Measurements from ENCODE around the gene KIF26B.
"Not testable (repeated sequence)": the region's sequence is repeated elsewhere in the genome, so short reads cannot be mapped to it uniquely, and the experiment has no call there.

Gene KIF26B

DNA sequence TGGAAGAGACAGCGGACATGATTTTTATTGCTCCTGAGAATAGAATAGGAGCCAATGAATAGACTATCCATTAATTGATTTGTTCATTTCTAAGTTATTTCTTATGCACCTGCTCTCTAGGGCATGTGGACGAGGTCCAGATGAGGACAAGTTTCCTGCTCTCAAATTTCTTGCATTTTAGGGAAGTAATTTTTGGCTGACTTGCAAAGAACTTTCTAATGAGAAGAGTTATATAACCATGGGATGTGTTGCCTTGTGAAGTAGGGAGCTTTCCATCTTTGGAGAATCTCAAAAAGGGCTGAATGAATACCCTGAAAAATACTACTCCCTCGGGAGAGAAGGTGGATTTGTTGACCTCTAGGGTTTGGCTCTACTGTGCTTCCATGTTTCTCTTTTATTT, 243.0 kb downstream of the KIF26B start:
- TF ChIP-seq CTCF (IDR thresholded peaks at IDR 0.05; ENCODE audit: low read length): no peak
- no peak for TF ChIP-seq EZH2 (optimal IDR thresholded peaks at IDR 0.05; ENCODE audit: low read depth, low read length)
- TF ChIP-seq EZH2phosphoT487 (IDR thresholded peaks at IDR 0.05; ENCODE audit: low read length): no peak

DNA sequence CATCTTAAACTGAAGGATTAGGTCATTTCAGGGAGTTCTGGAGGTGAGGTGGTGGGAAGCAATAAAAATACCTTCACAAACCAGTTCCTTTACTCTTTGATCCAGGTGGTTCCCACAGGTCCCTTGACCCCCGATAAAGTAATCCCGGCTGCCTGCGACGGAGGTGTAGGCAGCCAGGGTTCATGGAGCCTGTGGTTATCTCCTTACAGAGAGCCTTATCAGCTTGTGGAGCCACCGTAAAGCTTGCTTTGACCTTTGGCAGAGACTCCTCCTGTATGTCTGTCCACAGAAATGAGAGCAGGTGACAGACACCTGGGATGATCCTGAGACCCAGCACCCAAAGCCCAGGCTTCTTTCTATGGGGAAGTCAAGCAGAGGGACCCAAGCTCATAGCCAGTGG, 243.4 kb downstream of the KIF26B start:
- Histone ChIP-seq H4K20me1 (ENCODE audit: insufficient read depth, low read length) (no peaks in the 10 kb centered on the region), H3K27me3 (replicated peaks; ENCODE audit: insufficient read depth, low read length) (no peaks in the 10 kb centered on the region), H3K36me3 (replicated peaks; ENCODE audit: insufficient read depth, low read length) (no peaks in the 10 kb centered on the region)

More for the DNA sequence above, 243.0 kb downstream of the KIF26B start:
- no peak overlapping the region for H3K9ac ChIP-seq (ENCODE audit: low read length)
- no peak for DNase-seq
- H3K79me2 ChIP-seq (ENCODE audit: low read length): no peaks in the 10 kb centered on the region
- H3K9me3 ChIP-seq (replicated peaks; ENCODE audit: insufficient read depth, low read length): no peaks in the 10 kb centered on the region
- no peaks in the 10 kb centered on the region for H4K20me1 ChIP-seq (ENCODE audit: insufficient read depth, low read length)
- H3K27me3 ChIP-seq (replicated peaks; ENCODE audit: insufficient read depth, low read length): no peaks in the 10 kb centered on the region
- H3K36me3 ChIP-seq (replicated peaks; ENCODE audit: insufficient read depth, low read length): no peaks in the 10 kb centered on the region
- H3K4me1 ChIP-seq (ENCODE audit: low read length): no peaks in the 10 kb centered on the region
- no peaks in the 10 kb centered on the region for H3K9me2 ChIP-seq (replicated peaks; ENCODE audit: insufficient read depth, low read length)
- H3F3A ChIP-seq (ENCODE audit: insufficient read depth, low read length): no peaks in the 10 kb centered on the region
- H2AFZ ChIP-seq (ENCODE audit: low read length): no peak overlapping the region
- no peak overlapping the region for H3K27ac ChIP-seq (ENCODE audit: low read length)
- H3K4me2 ChIP-seq (ENCODE audit: low read depth, low read length): no peak overlapping the region
- H3K4me3 ChIP-seq (ENCODE audit: low read length): no peak overlapping the region

DNA sequence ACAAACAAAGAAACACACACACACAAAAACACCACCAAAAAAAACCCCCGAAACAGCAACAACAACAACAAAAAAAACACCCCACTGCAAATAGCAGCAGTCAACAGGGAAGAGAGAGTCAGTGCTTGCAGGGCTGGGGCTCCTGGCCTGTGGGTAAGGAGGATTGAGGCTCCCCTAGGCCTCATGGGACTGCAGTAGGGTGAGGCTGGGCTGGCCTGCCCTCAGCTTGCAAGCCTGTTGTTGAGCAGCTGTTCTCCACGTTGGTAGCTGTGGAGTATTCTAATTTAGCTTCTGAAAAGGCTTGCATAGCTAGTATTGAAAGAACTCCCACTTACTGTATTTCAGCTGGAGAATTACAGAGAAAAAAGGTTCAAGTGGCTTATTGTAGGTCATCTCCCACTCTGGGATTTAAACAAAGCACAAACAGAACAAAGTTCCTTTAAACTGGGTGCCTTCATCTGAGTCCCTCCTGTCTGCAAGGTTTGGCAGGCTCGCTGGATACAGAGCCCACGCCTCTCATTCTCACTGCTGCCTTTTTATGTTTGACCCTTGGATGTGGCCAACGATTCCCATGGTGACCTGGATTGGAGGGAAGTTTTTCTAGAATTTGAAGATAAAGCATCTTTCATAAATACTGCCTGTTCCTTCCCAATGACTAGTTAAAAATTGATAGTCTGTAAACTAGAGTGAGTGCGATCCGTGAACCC, 247.2 kb downstream of the KIF26B start:
- no peaks in the 10 kb centered on the region for H3K4me1 ChIP-seq (ENCODE audit: low read length)
- no peaks in the 10 kb centered on the region for H3K9me2 ChIP-seq (replicated peaks; ENCODE audit: insufficient read depth, low read length)
- H3F3A ChIP-seq (ENCODE audit: insufficient read depth, low read length): no peaks in the 10 kb centered on the region
- H3K4me3 ChIP-seq (ENCODE audit: low read length): no peak overlapping the region
- no peaks in the 10 kb centered on the region for H3K9me3 ChIP-seq (replicated peaks; ENCODE audit: insufficient read depth, low read length)
- no peak for DNase-seq
- H3K27ac ChIP-seq (ENCODE audit: low read length): no peak overlapping the region
- no peak for TF ChIP-seq CTCF (IDR thresholded peaks at IDR 0.05; ENCODE audit: low read length)
- no peak for TF ChIP-seq EZH2phosphoT487 (IDR thresholded peaks at IDR 0.05; ENCODE audit: low read length)
- TF ChIP-seq EZH2 (optimal IDR thresholded peaks at IDR 0.05; ENCODE audit: low read depth, low read length): no peak
- no peaks in the 10 kb centered on the region for H3K36me3 ChIP-seq (replicated peaks; ENCODE audit: insufficient read depth, low read length)
- H3K4me2 ChIP-seq (ENCODE audit: low read depth, low read length): no peak overlapping the region
- no peaks in the 10 kb centered on the region for H3K27me3 ChIP-seq (replicated peaks; ENCODE audit: insufficient read depth, low read length)
- H3K79me2 ChIP-seq (ENCODE audit: low read length): no peaks in the 10 kb centered on the region
- H3K9ac ChIP-seq (ENCODE audit: low read length): no peak overlapping the region
- no peaks in the 10 kb centered on the region for H4K20me1 ChIP-seq (ENCODE audit: insufficient read depth, low read length)
- no peak overlapping the region for H2AFZ ChIP-seq (ENCODE audit: low read length)

More for the DNA sequence above, 243.4 kb downstream of the KIF26B start:
- H2AFZ ChIP-seq (ENCODE audit: low read length): no peak overlapping the region
- TF ChIP-seq CTCF (IDR thresholded peaks at IDR 0.05; ENCODE audit: low read length) (no peak), EZH2phosphoT487 (IDR thresholded peaks at IDR 0.05; ENCODE audit: low read length) (no peak), EZH2 (optimal IDR thresholded peaks at IDR 0.05; ENCODE audit: low read depth, low read length) (no peak)
- H3K4me3 ChIP-seq (ENCODE audit: low read length): no peak overlapping the region
- no peak overlapping the region for H3K4me2 ChIP-seq (ENCODE audit: low read depth, low read length)
- H3F3A ChIP-seq (ENCODE audit: insufficient read depth, low read length): no peaks in the 10 kb centered on the region
- no peaks in the 10 kb centered on the region for H3K9me3 ChIP-seq (replicated peaks; ENCODE audit: insufficient read depth, low read length)
- no peaks in the 10 kb centered on the region for H3K4me1 ChIP-seq (ENCODE audit: low read length)
- H3K9ac ChIP-seq (ENCODE audit: low read length): no peak overlapping the region
- no peaks in the 10 kb centered on the region for H3K79me2 ChIP-seq (ENCODE audit: low read length)
- H3K9me2 ChIP-seq (replicated peaks; ENCODE audit: insufficient read depth, low read length): no peaks in the 10 kb centered on the region
- no peak overlapping the region for H3K27ac ChIP-seq (ENCODE audit: low read length)
- no peak for DNase-seq

DNA sequence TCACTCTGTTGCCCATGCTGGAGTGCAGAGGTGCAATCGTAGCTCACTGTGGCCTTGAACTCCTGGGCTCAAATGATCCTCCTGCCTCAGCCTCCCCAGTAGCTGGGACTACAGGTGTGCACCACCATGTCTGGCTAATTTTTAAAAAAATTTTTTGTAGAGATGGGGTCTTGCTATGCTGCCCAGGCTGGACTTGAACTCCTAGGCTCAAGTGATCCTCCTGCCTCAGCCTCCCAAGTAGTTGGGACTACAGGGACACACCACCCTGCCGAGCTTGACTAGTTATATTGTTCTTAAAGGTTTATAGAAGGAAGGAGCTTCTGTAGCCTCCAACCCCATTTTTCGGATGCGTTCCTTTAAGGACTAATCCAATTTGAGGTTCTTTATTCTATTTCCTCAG, 248.2 kb downstream of the KIF26B start:
- not testable (repeated sequence) for H3K79me2 ChIP-seq (ENCODE audit: low read length); H3K9me3 ChIP-seq (replicated peaks; ENCODE audit: insufficient read depth, low read length); H3K4me3 ChIP-seq (ENCODE audit: low read length); H3K36me3 ChIP-seq (replicated peaks; ENCODE audit: insufficient read depth, low read length); H3K9me2 ChIP-seq (replicated peaks; ENCODE audit: insufficient read depth, low read length); H3K9ac ChIP-seq (ENCODE audit: low read length); H3F3A ChIP-seq (ENCODE audit: insufficient read depth, low read length); H3K27me3 ChIP-seq (replicated peaks; ENCODE audit: insufficient read depth, low read length); H3K4me2 ChIP-seq (ENCODE audit: low read depth, low read length); H3K27ac ChIP-seq (ENCODE audit: low read length); DNase-seq; H2AFZ ChIP-seq (ENCODE audit: low read length); H3K4me1 ChIP-seq (ENCODE audit: low read length); H4K20me1 ChIP-seq (ENCODE audit: insufficient read depth, low read length)

Measured in MM.1S (cell line).